AG09309 (cell line): Measurements from ENCODE around the gene EPB41L1.

Experiments used
- DNase-seq: peaks from one replicate; pipeline ENCODE4 v3.0.0-alpha.2; 2010; ENCODE audit warnings: low read depth
- H3K4me3 ChIP-seq: 2 replicates; pipeline ENCODE4 v1.5.1; 2011; ENCODE audit warnings: mild to moderate bottlenecking, low read depth, low read length, moderate library complexity; ENCODE audit not compliant: control insufficient read depth
- CTCF ChIP-seq: IDR thresholded peaks from 2 replicates; pipeline ENCODE4 v1.5.1; 2011; ENCODE audit warnings: mild to moderate bottlenecking, low read depth, low read length, inconsistent platforms; ENCODE audit not compliant: insufficient read depth, control insufficient read depth; ENCODE audit errors: missing control alignments

The EPB41L1 gene

GRCh38 chr20:36236786-36237121 lies 82.2 kb downstream of the EPB41L1 start:
- no peak for TF ChIP-seq CTCF
- DNase-seq, result no peak
- H3K4me3 ChIP-seq, result peak overlapping the region; percentile 80

DNA sequence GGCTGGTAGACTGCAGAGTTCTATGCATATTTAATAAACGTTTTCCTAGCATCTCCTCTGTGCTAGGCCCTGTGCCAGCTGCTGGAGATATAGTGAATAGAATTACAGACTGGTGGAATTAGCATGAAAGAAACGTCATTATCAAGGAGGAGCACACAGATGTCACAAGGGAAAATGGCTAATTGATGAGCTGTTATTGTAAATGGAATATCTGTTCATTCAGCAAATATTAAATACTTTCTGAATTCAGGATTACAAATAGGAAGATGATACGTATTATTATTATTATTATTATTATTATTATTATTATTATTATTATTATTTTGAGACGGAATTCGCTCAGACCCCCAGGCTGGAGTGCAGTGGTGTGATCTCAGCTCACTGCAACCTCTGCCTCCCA lies 82.9 kb downstream of the EPB41L1 start:
- no peak for DNase-seq
- H3K4me3 ChIP-seq, result peak overlapping the region; percentile 80
- no peak for TF ChIP-seq CTCF

GRCh38 chr20:36238153-36238552 lies 83.6 kb downstream of the EPB41L1 start:
- no peak for DNase-seq
- no peak overlapping the region for H3K4me3 ChIP-seq

DNA sequence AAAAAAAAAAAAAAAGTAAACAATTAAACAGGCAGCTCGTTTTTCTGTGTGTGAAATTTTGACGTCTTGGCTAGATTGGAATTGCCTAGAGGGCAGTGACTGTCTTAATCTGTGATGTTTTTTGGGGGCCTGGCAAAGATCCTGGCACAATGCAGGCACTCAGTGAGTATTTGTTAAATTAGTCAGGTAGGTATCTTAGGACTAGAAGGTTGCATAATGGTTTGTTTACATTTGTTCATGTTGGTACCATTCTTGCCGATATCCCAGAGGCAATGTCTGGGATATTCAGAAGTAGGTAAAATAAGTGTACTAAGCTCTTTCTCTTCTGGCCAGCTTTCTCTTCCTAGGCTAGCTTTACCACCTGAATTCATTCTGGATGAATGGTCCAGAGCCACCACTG lies 84.2 kb downstream of the EPB41L1 start:
- TF ChIP-seq CTCF, result no peak
- DNase-seq, result no peak
- H3K4me3 ChIP-seq, result no peak overlapping the region

More at GRCh38 chr20:36238153-36238552, 83.6 kb downstream of the EPB41L1 start:
- no peak for TF ChIP-seq CTCF

DNA sequence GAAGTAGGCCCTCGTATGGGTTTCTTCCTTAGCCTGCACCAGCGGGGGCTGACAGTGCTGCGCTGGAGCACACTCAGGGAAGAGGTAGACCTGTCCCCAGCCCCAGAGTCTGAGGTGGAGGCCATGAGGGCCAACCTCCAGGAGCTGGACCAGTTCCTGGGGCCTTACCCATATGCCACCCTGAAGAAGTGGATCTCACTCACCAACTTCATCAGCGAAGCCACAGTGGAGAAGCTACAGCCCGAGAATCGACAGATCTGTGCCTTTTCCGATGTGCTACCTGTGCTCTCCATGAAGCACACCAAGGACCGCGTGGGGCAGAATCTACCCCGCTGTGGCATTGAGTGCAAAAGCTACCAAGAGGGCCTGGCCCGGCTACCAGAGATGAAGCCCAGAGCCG lies 85.5 kb downstream of the EPB41L1 start:
- TF ChIP-seq CTCF, result no peak
- no peak for DNase-seq
- H3K4me3 ChIP-seq, result no peak overlapping the region

GRCh38 chr20:36241678-36242077 lies 87.1 kb downstream of the EPB41L1 start:
- no peak overlapping the region for H3K4me3 ChIP-seq
- TF ChIP-seq CTCF, result no peak
- no peak for DNase-seq

DNA sequence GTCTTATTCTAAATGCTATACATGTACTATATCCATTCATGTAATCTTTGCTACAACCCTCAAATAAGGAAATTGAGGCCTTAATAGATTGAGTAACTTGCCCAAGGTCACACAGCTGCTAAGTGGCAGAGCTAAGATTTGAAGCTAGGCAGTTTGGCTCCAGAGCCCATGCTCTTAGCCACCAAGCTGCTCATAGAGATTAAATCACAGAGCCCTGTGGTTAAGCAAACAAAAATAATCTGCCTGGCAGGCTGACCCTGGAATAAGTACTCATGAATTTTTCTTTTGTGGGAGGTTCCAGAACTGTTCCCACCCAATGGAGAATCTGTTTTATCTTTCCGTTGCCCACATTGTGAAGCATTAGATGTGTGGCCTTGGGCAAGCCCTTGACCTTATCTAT lies 89.2 kb downstream of the EPB41L1 start:
- no peak overlapping the region for H3K4me3 ChIP-seq
- no peak for DNase-seq
- no peak for TF ChIP-seq CTCF
